Activated CD4-positive, alpha-beta T cell treated with anti-CD3 and anti-CD28 coated beads, Interleukin-2, amount 50 U/mL, for 4 hours (primary cell): Measurements from ENCODE around the gene KCTD7.
"Not testable (repeated sequence)": the region's sequence is repeated elsewhere in the genome, so short reads cannot be mapped to it uniquely, and the experiment has no call there.

Source experiments
- DNase-seq, 2 experiments: peaks; one replicate each; pipeline ENCODE4 v3.0.0-alpha.2; 2020

Gene KCTD7

GRCh38 chr7:66619341-66619948 lies 9.2 kb upstream of the KCTD7 start:
- DNase-seq = not testable (repeated sequence)

DNA sequence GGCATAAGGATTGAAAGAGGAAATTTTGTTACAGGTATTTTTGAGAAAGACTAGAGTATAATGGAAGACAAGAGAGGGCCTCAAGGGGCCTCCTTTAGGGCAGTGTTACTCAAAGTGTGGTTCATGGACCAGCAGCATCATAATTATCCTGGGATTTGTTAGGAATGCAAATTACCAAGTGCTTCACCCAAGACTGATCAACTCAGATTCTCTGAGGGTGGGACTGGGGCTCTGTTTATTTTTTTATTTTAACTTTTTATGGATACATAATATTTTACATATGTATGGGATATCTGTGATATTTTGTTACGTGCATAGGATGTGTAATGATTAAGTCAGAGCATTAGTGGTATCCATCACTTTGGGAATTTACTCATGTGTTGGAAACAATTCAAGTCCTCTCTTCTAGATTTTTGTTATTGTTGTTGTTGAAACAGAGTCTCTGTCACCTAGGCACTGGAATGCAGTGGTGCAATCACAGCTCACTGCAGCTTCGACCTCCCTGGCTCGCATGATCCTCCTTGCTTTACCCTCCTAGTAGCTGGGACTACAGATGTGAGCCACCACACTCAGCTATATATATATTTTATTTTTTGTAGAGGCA lies 2.2 kb upstream of the KCTD7 start:
- no peak for DNase-seq

DNA sequence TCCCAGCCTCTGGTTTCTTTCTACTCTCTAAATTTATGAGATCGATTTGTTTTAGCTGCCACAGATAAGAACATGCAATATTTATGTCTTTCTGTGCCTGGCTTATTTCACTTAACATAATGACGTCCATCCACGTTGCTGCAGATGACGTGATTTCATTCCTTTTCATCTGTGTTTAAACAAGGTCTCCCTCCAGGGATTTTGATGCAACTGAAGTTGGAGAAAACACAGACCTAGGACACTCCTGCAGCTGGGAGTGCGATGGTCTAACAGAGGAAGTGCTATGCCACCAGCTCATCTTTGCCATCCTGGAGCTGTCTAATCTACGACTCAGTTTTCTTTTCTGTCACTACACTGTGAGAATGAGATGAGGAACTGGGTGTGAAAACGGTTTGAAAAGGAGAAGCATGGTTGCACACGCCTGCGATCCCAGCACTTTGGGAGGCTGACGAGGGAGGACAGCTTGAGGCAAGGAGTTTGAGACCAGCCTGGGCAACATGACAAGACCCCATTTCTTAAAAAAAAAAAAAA lies 1.5 kb upstream of the KCTD7 start:
- no peak for DNase-seq

GRCh38 chr7:66627881-66628360 lies 760 bp upstream of the KCTD7 start:
- DNase-seq = peak in 1 of 2 experiments; percentile 2

GRCh38 chr7:66629222-66630062 lies 761 bp downstream of the KCTD7 start:
- peak; percentile 10 to 12 for DNase-seq

- DNase-seq = no peak
Measured at GRCh38 chr7:66630531-66630930, 1.9 kb downstream of the KCTD7 start.

- DNase-seq = no peak
Measured at GRCh38 chr7:66631471-66631870, 2.8 kb downstream of the KCTD7 start.

- DNase-seq = no peak
Measured at GRCh38 chr7:66634816-66635215, 6.1 kb downstream of the KCTD7 start.

GRCh38 chr7:66635322-66635981 lies 6.8 kb downstream of the KCTD7 start:
- not testable (repeated sequence) for DNase-seq

DNA sequence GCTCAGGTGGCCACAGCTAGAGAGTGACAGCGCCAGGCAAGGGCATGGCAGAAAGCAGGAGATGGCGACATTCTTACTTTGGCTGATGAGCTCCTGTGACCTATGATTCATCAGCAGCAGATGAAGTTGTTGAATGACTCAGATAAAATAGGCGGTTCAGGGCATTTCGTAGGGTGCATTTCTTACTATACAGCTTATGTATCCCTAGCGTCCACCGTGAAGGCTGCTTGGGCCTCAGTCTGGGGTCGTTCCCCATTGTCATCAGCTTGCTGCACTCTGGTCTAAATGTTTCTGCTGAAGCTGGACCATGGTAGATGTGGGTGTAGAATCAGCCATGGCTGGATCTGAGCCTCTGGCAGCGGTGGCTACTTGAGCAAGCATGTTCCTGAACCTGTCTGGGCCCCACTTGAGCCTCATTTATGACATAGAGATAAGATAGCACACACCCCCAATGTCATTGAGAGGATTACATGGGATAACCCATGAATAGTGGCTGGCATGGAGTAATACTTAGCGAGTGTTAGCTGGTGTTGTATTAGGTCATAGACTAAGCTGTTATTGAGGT lies 7.4 kb downstream of the KCTD7 start:
- not testable (repeated sequence) for DNase-seq

DNA sequence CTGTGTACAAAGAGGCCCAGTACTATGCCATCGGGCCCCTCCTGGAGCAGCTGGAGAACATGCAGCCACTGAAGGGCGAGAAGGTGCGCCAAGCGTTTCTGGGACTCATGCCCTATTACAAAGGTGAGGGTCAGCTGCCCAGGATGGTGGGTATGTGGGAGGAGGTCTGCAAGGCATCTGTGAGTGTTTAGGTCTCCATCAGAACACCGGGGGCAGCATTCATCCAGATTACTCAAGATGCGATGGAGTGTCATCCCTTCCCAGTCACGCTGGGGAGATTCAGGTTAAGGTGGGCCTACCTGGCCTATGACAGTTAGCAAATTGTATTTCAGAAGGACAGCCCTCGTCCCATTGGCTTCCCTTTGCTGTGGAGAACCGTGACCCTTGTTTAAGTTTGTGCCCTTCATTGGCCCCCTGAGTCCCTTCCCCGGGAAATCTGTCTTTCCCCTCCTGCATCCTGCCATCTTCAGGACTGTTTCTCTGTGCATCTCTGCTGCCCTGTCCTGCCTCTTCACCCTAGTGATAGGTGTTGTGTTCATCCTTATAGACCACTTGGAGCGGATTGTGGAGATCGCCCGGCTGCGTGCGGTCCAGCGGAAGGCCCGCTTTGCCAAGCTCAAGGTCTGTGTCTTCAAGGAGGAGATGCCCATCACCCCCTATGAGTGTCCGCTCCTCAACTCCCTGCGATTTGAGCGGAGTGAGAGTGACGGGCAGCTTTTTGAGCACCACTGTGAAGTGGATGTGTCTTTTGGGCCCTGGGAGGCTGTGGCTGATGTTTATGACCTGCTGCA lies 9.8 kb downstream of the KCTD7 start:
- DNase-seq = no peak

GRCh38 chr7:66639773-66640172 lies 11.1 kb downstream of the KCTD7 start:
- no peak for DNase-seq

GRCh38 chr7:66640802-66641525 lies 12.3 kb downstream of the KCTD7 start:
- no peak for DNase-seq

DNA sequence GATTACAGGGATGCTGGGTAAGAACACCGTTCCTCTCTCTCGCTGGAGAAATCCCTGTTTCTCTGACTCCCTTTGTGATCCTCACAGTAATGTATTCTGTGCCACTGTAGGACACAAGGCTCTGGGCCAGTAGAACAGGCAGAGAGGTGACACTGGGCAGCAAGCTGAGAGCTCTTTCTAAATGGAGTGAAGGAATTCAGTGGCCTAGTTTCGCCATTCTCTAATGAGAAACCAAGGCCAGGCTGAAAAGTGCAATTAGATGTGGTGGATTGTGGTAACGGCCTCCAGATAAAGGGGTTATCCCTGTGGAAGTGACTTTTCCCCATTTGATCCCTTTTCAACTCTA lies 12.8 kb downstream of the KCTD7 start:
- DNase-seq = no peak

DNA sequence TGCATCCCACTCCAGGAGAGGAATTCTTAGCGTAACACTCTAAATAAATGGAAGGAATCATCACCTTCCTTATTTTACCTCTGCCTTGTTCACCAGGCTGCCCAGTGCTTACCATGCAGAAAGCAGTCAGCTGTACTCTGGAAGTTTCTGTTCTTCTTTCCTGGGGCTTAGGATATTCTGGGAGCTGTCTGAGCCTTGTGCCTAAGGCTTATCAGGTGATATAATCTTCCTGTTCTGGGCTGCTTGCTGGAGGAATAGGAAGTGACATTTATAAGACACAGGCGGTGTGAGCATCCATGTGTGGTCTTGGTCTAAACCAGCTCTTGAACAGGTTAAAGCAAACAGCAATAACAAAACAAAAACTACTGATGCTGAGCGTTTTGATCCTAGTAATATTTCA lies 13.5 kb downstream of the KCTD7 start:
- DNase-seq = no peak

DNA sequence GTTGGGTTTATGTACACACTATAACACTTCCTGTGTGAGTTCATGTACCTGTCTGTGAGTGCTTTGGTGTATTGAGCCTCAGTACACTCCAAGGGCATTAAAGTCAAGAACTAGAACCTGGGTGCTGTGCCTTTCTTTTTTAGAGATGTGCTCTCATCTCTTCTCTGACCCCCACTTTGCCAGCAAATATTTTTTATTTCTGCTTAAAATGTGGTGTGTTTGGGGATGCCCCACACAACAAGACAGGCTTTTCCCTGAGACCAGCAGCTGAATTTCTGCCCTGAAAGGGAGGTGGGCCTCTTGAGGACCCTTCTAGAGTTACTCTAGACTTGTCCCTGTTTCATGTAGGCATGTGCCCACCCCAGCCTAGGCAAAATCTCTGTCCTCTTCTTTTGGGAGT lies 14.3 kb downstream of the KCTD7 start:
- no peak for DNase-seq

GRCh38 chr7:66643395-66643794 lies 14.7 kb downstream of the KCTD7 start:
- no peak for DNase-seq

DNA sequence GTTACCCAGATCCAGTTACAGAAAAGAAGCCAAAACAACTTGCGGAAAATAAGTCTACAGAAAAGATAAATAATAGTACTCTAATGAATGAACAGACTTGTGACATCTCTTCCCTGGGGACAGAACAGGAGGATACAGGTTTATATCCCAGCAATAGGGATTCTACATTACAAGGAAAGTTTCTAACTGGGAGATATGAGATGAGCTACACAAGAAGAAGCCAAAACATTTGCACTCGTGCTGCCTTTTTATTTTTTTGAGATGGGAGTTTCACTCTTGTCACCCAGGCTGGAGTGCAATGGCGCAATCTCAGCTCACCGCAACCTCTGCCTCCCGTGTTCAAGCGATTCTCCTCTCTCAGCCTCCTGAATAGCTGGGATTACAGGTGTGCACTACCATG lies 22.3 kb downstream of the KCTD7 start:
- not testable (repeated sequence) for DNase-seq

DNA sequence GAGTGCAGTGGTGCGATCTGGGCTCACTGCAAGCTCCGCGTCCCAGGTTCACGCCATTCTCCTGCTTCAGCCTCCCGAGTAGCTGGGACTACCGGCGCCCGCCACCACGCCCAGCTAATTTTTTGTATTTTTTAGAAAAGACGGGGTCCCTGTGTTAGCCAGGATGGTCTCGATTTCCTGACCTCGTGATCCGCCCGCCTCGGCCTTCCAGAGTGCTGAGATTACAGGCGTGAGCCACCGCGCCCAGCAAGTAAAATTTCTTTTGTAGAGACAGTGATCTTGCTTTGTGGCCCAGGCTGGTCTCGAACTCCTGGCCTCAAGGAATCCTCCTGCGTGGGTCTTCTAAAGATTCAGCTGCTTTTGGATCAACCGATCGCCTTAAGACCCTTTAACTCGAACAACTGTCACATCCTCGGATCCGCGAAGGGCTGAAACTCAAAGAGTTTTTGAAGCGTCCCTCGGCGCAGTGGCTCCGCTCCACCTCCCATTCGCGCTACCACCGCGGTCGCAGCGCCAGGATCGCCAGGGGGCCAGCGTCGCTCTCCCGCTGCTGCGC lies 25.1 kb downstream of the KCTD7 start:
- not testable (repeated sequence) for DNase-seq

GRCh38 chr7:66654275-66655112 lies 25.8 kb downstream of the KCTD7 start:
- DNase-seq = peak; percentile 93 to 94
